Camera-type eye (tissue), 1 donor: Measurements from ENCODE around the gene RIMOC1. TPM values are rescaled to one million over a fixed set of nuclear protein-coding genes. Genes with fewer than 3 reads are reported as not detected.

ENCODE experiments used
- total RNA-seq: library from RNA; depleted of rRNA; stranded (reverse); fragments of >200 nt; gene quantifications from one replicate; pipeline ENCODE4 v1.2.3, GENCODE V29; 2014

RIMOC1 gene, protein sequence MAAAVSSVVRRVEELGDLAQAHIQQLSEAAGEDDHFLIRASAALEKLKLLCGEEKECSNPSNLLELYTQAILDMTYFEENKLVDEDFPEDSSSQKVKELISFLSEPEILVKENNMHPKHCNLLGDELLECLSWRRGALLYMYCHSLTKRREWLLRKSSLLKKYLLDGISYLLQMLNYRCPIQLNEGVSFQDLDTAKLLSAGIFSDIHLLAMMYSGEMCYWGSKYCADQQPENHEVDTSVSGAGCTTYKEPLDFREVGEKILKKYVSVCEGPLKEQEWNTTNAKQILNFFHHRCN
- total RNA-seq: 30.6 TPM

DNA sequence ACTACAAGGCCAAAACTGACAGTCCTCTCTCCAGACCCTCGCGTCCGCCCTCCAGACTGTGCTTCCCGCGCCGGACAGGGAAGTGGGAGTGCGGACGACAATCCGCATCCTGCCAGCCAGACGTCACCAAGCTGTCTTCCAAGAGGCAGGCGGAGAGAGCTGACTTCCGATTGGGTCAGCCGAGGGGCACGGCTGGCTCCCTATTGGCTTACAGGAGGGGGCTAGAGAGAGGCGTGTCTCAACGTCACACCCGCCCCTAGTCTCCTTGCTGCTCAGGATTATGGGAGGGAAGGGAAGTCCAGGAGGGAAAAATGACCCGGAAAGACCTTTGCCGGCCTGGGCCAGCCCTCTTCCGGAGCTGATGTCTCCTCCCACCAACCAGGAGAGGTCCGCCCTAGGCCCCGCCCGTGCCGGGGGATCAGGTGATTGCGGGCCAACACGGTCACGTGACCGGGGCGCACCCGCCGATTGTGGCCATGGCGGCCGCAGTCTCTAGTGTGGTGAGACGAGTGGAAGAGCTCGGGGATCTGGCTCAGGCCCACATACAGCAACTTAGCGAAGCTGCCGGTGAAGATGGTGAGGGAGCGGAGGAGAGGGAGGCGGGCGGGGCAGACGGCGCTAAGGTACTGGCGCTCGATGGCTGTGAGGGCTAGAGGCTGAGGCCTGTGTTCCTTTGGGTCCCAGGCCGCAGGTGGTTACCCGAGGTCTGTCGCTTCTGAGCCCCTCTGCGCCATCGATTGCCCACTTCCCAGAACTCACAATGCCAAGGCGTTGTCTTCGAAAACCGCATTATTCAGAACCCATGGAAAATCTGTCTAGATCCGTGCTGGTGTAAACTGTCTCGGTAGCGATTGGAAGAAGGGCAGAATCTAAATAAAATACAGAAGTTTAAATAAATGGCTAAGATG lies at the start of gene RIMOC1:
TSS of gene RIMOC1 (plus strand) at position 453 of the 908 bp plus-strand sequence. CDS start at position 477, 24 bp downstream.

DNA sequence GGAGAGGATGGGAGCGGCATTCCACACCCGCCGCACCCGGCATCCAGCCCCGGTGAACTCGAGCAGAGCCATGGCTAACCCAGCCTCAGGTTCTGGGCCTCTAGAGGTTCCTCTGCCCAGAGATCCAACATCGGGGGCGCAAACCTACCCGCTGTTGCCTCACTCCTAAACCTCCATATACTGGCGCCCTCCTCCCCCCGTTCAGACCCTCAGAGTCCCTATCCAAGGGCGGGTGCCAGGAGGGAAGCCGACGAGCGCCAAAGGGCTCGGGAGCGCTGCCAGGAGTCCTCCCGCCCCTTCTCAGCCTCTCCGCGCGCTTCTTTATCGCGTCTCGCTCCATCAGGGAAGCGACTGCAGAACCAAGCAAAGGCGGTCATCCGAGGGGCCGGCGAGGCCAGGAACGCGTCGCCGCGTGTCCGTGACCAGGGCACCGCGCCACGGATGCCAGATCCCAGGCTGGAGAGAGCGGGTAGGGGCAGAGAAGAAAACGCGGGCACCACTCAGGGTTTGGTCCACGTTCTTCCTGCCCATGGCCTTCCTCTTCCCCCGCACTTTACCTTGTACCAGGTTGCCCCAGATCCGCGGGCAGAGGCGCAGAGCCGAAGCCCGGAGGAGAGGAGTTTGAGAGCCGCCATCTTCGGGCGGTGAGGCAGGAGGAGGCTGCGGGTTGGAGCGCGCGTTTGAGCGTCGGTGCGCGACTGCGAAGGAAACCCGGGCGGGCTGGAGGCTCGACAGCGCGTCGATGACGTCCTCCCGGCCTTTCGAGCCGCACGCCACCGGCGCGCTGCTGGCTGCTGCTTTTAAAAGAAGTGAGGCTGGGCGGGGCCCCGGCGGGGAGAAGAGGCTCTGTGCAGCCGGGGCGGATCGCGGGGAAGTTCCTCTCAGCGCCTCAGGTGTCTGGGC lies 34.2 kb upstream of the RIMOC1 start, which contains the start of gene OXCT1:
TSS of gene OXCT1 (minus strand) at position 702 of the 903 bp plus-strand sequence. CDS start at position 635, 67 bp downstream.

DNA sequence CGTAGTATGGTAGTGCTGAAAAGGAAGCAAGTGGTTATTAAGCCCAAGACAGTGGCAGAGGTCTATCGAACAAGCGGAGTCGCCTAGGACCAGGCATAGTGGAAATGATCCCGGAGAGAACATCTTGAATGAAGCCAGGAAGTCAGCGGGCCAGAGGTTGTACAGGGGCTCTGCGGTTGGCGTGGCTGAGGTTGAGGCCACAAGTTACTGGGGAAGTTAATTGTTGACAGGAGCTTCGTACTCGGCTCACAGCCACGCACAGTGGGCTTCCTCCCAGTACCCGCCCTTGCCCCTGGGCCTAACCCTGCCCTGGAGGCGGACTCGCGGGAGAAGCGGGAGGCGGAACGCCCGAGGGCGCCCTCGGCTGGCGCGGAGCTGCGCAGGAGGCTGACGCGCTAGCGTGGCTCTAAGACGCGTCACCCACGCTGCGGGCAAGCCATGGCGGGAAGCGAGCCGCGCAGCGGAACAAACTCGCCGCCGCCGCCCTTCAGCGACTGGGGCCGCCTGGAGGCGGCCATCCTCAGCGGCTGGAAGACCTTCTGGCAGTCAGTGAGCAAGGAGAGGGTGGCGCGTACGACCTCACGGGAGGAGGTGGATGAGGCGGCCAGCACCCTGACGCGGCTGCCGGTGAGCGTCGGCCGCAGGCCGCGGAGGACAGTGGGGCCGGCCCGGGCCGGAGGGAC lies 20.9 kb downstream of the RIMOC1 start, which contains the start of gene FBXO4:
TSS of gene FBXO4 (plus strand) at position 410 of the 683 bp plus-strand sequence. CDS start at position 439, 29 bp downstream.

Other genes with a start within 250 kb of the RIMOC1 start
- 51.8 TPM for gene OXCT1, start 33.9 kb upstream of the RIMOC1 start, total RNA-seq
- 18.1 TPM for gene FBXO4, start 20.9 kb downstream of the RIMOC1 start, total RNA-seq